Peyer's patch (tissue), 4 donors: Measurements from ENCODE around the gene GALM. TPM values are rescaled to one million over a fixed set of nuclear protein-coding genes. Genes with fewer than 3 reads are reported as not detected.

Source experiments
- DNase-seq, 3 donors: peaks; one replicate each; pipeline ENCODE4 v3.0.0-alpha.2; 2017 to 2019
- H3K27ac ChIP-seq, 4 donors: fragments of 200-600 bp; sonication (generic); one replicate each; pipeline ENCODE4 v1.5.1; 2016 to 2019
- H3K27me3 ChIP-seq, 2 donors: fragments of 200-600 bp; sonication (generic); one replicate each; pipeline ENCODE4 v1.5.1; 2019
- H3K36me3 ChIP-seq, 3 donors: fragments of 200-600 bp; sonication (generic); one replicate each; pipeline ENCODE4 v1.5.1; 2016 to 2019
- H3K4me1 ChIP-seq, 4 donors: fragments of 200-600 bp; sonication (generic); one replicate each; pipeline ENCODE4 v1.5.1; 2016 to 2019
- H3K4me3 ChIP-seq, 4 donors: fragments of 200-600 bp; sonication (generic); 1 replicate in 3 of 4; 2 replicates in 1 of 4; pipeline ENCODE4 v1.5.1; 2016 to 2019; ENCODE audit warnings: mild to moderate bottlenecking in 1 of 4
- H3K9me3 ChIP-seq, 4 donors: fragments of 200-600 bp; sonication (generic); one replicate each; pipeline ENCODE4 v1.5.1; 2016 to 2019; ENCODE audit warnings: mild to moderate bottlenecking in 1 of 4
- CTCF ChIP-seq, 6 experiments: fragments of 450-650 bp in 4 of 6; fragments of 200-600 bp in 2 of 6; sonication (generic) in 1 of 6; IDR thresholded peaks; one replicate each; pipeline ENCODE4 v1.5.1; 2017 to 2019; ENCODE audit warnings: antibody characterized with exemption in 6 of 6, mild to moderate bottlenecking in 3 of 6, moderate library complexity in 1 of 6
- POLR2A ChIP-seq, 2 donors: fragments of 450-650 bp; IDR thresholded peaks; one replicate each; pipeline ENCODE4 v1.5.1; 2017; ENCODE audit warnings: antibody characterized with exemption in 2 of 2, mild to moderate bottlenecking in 2 of 2, moderate library complexity in 2 of 2
- total RNA-seq, 4 donors: library from RNA; depleted of rRNA; stranded (reverse); fragments of >200 nt; gene quantifications; one replicate each; pipeline ENCODE4 v1.1.0, GENCODE V29; 2016

The GALM gene
- total RNA-seq, 4 donors from 2014 or later: 68.1 to 118 (median 86.0) TPM

GRCh38 chr2:38622210-38622609 lies 43.7 kb upstream of the GALM start:
- no peak for DNase-seq
- Histone ChIP-seq H3K4me3 (no peak overlapping the region), H3K27me3 (no peaks in the 10 kb centered on the region), H3K27ac (no peak overlapping the region), H3K36me3 (no peaks in the 10 kb centered on the region), H3K4me1 (no peaks in the 10 kb centered on the region), H3K9me3 (no peaks in the 10 kb centered on the region)
- TF ChIP-seq POLR2A (IDR thresholded peaks at IDR 0.05) (no peak), CTCF (IDR thresholded peaks at IDR 0.05) (no peak)

- H3K4me3 ChIP-seq: no peak overlapping the region
- no peaks in the 10 kb centered on the region for H3K36me3 ChIP-seq
- H3K27ac ChIP-seq: peak overlapping the region in 2 of 4 donors; percentile 25 to 38
- H3K27me3 ChIP-seq: no peaks in the 10 kb centered on the region
- DNase-seq: peak in 2 of 3 donors; percentile 49 to 70
- TF ChIP-seq POLR2A (IDR thresholded peaks at IDR 0.05) (no peak), CTCF (IDR thresholded peaks at IDR 0.05) (no peak)
- no peaks in the 10 kb centered on the region for H3K9me3 ChIP-seq
- no peaks in the 10 kb centered on the region for H3K4me1 ChIP-seq
Measured at GRCh38 chr2:38626326-38627035, 39.4 kb upstream of the GALM start.

- H3K27me3 ChIP-seq: no peaks in the 10 kb centered on the region
- H3K9me3 ChIP-seq: no peaks in the 10 kb centered on the region
- no peak overlapping the region for H3K4me3 ChIP-seq
- TF ChIP-seq POLR2A (IDR thresholded peaks at IDR 0.05) (no peak), CTCF (IDR thresholded peaks at IDR 0.05) (no peak)
- H3K4me1 ChIP-seq: no peaks in the 10 kb centered on the region
- H3K27ac ChIP-seq: no peak overlapping the region
- no peaks in the 10 kb centered on the region for H3K36me3 ChIP-seq
- no peak for DNase-seq
Measured at GRCh38 chr2:38627391-38627790, 38.5 kb upstream of the GALM start.

- no peak overlapping the region for H3K4me3 ChIP-seq
- H3K27me3 ChIP-seq: no peaks in the 10 kb centered on the region
- no peaks in the 10 kb centered on the region for H3K36me3 ChIP-seq
- H3K9me3 ChIP-seq: no peaks in the 10 kb centered on the region
- no peaks in the 10 kb centered on the region for H3K4me1 ChIP-seq
- TF ChIP-seq POLR2A (IDR thresholded peaks at IDR 0.05) (no peak), CTCF (IDR thresholded peaks at IDR 0.05) (no peak)
- H3K27ac ChIP-seq: no peak overlapping the region
- DNase-seq: no peak
Measured at GRCh38 chr2:38629684-38630083, 36.2 kb upstream of the GALM start.

GRCh38 chr2:38631976-38632375 lies 33.9 kb upstream of the GALM start:
- no peak overlapping the region for H3K27ac ChIP-seq
- no peaks in the 10 kb centered on the region for H3K27me3 ChIP-seq
- H3K4me3 ChIP-seq: no peak overlapping the region
- H3K36me3 ChIP-seq: no peaks in the 10 kb centered on the region
- no peaks in the 10 kb centered on the region for H3K4me1 ChIP-seq
- TF ChIP-seq POLR2A (IDR thresholded peaks at IDR 0.05) (no peak), CTCF (IDR thresholded peaks at IDR 0.05) (no peak)
- H3K9me3 ChIP-seq: no peaks in the 10 kb centered on the region
- DNase-seq: no peak
